Fibroblast of villous mesenchyme (primary cell): Measurements from ENCODE around the gene ATP2C2. TPM values are rescaled to one million over a fixed set of nuclear protein-coding genes. Genes with fewer than 3 reads are reported as not detected.

Experiments used
- DNase-seq: peaks from one replicate; pipeline ENCODE4 v3.0.0-alpha.2; 2010; ENCODE audit warnings: low read depth
- H3K4me3 ChIP-seq: 2 replicates; pipeline ENCODE4 v1.5.1; 2011; ENCODE audit warnings: low read depth, mild to moderate bottlenecking, low read length
- total RNA-seq: library from RNA; depleted of rRNA; stranded (reverse); fragments of >200 nt; gene quantifications from 2 replicates; pipeline ENCODE4 v1.2.3, GENCODE V29; 2012
- TF ChIP-seq, protein P1 (sequence below): IDR thresholded peaks from 2 replicates; pipeline ENCODE4 v1.5.1; 2012; ENCODE audit warnings: low read depth, mild to moderate bottlenecking, low read length; ENCODE audit not compliant: insufficient read depth

The ATP2C2 gene
- total RNA-seq, 1 donor: not detected

DNA sequence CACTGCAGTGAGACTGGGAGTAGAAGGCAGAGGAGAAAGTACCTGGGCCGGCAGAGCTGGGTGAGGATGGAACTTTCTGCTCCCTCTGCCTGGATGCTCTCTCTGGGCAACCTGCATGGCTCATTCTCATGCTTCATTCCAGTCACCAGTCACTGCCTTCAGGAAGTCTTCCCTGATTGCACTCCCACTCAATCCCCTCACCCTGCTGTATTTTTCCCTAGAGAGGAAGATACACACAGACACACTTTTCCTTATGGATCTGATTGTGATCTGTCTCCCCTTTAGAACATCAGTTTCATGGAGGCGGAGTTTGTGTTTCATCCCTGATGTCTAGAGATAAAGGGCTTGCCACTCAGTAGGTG is 91.2 kb downstream of the ATP2C2 start:
- no peak overlapping the region for H3K4me3 ChIP-seq
- no peak for DNase-seq
- TF ChIP-seq, protein P1, sequence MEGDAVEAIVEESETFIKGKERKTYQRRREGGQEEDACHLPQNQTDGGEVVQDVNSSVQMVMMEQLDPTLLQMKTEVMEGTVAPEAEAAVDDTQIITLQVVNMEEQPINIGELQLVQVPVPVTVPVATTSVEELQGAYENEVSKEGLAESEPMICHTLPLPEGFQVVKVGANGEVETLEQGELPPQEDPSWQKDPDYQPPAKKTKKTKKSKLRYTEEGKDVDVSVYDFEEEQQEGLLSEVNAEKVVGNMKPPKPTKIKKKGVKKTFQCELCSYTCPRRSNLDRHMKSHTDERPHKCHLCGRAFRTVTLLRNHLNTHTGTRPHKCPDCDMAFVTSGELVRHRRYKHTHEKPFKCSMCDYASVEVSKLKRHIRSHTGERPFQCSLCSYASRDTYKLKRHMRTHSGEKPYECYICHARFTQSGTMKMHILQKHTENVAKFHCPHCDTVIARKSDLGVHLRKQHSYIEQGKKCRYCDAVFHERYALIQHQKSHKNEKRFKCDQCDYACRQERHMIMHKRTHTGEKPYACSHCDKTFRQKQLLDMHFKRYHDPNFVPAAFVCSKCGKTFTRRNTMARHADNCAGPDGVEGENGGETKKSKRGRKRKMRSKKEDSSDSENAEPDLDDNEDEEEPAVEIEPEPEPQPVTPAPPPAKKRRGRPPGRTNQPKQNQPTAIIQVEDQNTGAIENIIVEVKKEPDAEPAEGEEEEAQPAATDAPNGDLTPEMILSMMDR: no peak

- no peak for DNase-seq
- H3K4me3 ChIP-seq: no peak overlapping the region
- TF ChIP-seq, protein P1: no peak
These were observed 91.6 kb downstream of the ATP2C2 start for GRCh38 chr16:84459941-84460405.

DNA sequence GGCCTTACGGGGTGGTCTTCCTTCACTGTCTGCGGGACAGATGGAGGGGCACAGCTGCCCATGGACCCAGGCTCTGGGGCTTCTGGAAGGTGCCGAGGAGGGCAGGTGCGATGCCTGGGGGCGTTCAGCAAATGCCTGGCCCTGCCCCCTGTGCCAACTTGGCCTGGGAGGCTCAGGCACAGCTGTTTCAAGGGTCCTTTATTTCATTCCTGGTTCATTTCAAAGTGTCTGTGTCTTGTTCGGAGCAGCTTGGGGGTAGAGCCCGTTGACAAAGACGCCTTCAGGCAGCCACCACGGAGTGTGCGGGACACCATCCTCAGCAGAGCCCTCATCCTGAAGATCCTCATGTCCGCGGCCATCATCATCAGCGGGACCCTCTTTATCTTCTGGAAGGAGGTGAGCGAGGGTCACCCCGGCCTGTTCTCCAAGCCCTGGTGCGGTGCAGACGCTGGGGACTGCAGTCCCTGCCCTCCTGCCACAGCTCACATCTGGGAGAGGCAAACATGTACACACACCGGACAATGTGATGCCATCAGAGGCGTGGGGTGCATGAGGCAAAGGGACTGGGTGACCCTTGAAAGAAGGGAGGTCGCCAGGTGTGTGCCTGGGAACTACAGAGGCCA is 92.2 kb downstream of the ATP2C2 start:
- no peak overlapping the region for H3K4me3 ChIP-seq
- TF ChIP-seq, protein P1: no peak
- no peak for DNase-seq

DNA sequence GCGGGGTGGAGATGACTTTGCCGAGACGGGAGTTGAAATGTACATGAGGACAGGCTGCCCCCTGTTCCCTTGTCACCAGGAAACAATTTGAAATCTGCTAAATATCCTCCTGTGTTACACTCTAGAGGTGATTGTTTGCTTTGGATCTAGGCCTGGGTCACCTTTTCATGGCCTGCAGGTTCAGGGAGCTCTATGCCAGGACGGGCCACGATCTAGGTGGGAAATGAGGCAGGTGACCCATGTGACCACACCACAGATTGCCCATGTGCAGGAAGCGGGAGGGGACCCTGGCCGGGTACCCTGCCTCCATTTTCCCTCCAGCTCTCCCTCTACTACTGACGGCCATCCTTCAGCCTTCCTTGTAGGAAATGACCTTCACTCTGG is 92.7 kb downstream of the ATP2C2 start:
- no peak overlapping the region for H3K4me3 ChIP-seq
- TF ChIP-seq, protein P1: no peak
- DNase-seq: no peak

DNA sequence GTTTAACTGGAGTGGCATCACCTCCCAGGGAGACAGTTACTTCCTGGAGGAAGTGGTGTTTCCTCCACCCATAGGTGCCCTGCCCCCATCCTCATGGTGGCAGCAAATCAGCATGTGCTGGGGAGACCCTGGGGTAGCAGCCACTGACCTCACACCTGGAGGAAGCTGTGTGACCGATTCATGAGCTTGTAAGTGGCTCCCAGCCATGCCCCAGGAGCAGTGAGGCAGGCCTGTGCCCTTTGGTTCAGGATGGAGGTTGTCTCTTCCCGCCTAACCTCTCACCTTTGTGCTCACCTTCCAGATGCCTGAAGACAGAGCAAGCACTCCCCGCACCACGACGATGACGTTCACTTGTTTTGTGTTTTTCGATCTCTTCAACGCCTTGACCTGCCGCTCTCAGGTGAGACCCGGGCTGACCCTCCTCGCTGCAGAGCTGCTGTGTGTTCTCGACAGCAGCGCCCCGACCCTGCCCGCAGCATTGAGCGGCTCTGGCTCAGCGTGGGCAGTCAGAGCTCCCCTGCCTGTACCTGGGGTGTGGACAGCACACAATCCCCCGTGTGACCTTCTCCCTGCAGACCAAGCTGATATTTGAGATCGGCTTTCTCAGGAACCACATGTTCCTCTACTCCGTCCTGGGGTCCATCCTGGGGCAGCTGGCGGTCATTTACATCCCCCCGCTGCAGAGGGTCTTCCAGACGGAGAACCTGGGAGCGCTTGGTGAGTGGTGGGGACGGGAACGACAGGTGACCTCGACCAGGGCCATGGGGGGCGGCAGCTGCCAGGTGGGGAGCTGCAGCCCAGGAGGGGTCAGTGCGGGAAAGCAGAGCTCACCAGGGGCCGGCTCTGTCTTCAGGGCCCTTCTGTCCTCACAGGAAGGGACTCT is 93.3 kb downstream of the ATP2C2 start:
- DNase-seq: no peak
- TF ChIP-seq, protein P1: no peak
- no peak overlapping the region for H3K4me3 ChIP-seq

DNA sequence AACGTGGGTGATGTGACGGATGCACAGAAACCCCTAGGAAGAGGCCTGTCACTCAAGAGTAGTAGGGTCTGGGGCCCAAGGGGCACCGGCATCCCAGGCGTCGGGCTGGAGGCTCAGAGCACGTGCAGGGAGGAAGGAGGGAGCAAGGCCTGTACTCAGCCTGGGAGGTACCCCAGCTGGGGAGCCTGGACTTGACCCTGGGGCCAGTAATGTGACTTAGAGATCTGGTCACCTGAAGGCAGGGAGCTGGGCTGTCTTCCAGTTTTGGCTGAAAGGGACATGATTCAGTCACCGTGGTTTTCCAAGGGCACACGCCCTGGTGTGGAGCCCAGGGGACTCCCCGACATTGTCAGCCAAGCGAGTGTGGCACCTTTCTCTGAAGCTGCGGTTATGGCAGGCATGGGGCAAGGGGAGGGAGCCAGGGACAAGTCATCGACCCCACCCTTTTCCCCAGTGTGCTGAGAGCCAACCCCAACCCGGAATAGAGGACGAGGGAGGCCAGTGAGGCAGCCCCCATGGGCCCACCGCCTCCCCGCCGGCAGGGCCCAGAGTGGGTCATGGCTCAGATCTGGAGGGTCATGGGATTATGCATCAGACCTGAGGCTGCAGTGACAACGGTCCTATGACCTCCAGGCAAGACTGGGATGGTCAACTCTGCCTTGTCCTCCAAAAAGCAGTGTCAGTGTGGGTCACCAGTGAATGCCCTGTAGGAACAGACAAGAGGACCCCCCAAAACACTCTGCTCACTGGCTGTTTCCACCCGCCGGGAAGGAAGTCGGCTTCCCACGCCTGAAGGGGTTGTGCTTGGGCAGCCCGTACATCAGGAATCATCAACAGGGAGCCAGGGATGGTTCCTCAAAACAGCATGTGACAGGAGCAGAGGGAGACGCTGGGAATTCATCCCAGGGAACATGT is 94.2 kb downstream of the ATP2C2 start:
- no peak for DNase-seq
- TF ChIP-seq, protein P1: no peak

More for the DNA sequence above, 94.2 kb downstream of the ATP2C2 start:
- no peak overlapping the region for H3K4me3 ChIP-seq
